GM13976 (cell line): ENCODE measurements around the gene MOV10L1.
"Not testable (repeated sequence)": the region's sequence is repeated elsewhere in the genome, so short reads cannot be mapped to it uniquely, and the experiment has no call there.

Experiments used
- DNase-seq: peaks from one replicate; pipeline ENCODE4 v3.0.0; 2012; ENCODE audit warnings: low spot score
- CTCF ChIP-seq: IDR thresholded peaks from 2 replicates; pipeline ENCODE4 v1.5.1; 2012; ENCODE audit warnings: borderline replicate concordance, mild to moderate bottlenecking; ENCODE audit not compliant: insufficient read depth; ENCODE audit errors: extremely low read depth, missing control alignments, control extremely low read depth
- in situ Hi-C: fragments of 300-500 bp; cut with MboI; formaldehyde crosslinking; loops from one replicate; pipeline ENCODE4 v1.12.0; 2022; ENCODE audit warnings: low sequenced_read_pairs, mixed read lengths, inconsistent platforms; ENCODE audit not compliant: unreplicated experiment

MOV10L1 gene

GRCh38 chr22:50144005-50144614 is 54.3 kb downstream of the MOV10L1 start:
- no peak for DNase-seq
- in situ Hi-C loops = no loop called here
- TF ChIP-seq CTCF = no peak

GRCh38 chr22:50145721-50146438 is 56.1 kb downstream of the MOV10L1 start:
- no peak for DNase-seq
- in situ Hi-C loops = no loop called here
- TF ChIP-seq CTCF = no peak

GRCh38 chr22:50146439-50147238 is 56.8 kb downstream of the MOV10L1 start:
- TF ChIP-seq CTCF = peak; percentile 36
- peak; percentile 55 for DNase-seq
- in situ Hi-C loops = no loop called here

GRCh38 chr22:50147258-50148165 is 57.7 kb downstream of the MOV10L1 start:
- in situ Hi-C loops = not testable (repeated sequence)

GRCh38 chr22:50148166-50148500 is 58.3 kb downstream of the MOV10L1 start:
- no peak for TF ChIP-seq CTCF
- no peak for DNase-seq
- in situ Hi-C loops = no loop called here

More at GRCh38 chr22:50147258-50148165, 57.7 kb downstream of the MOV10L1 start:
- DNase-seq = not testable (repeated sequence)

GRCh38 chr22:50148991-50149721 is 59.4 kb downstream of the MOV10L1 start:
- in situ Hi-C loops = no loop called here
- DNase-seq = peak; percentile 96
- peak; percentile 85 for TF ChIP-seq CTCF
